ENCODE measurements around the gene STIMATE. TPM values are rescaled to one million over a fixed set of nuclear protein-coding genes. Genes with fewer than 3 reads are reported as not detected.

The STIMATE gene
- total and polyA plus RNA-seq, 2 of the 4 experiments (the other 2 are of a cell fraction), result 10.6 to 17.8 TPM

GRCh38 chr3:52926554-52926953 lies 29.2 kb upstream of the STIMATE start:
- peak; percentile 82 for TF ChIP-seq MAFK (IDR thresholded peaks at IDR 0.05; ENCODE audit: low read depth, low read length)
- TF ChIP-seq BHLHE40 (IDR thresholded peaks at IDR 0.05; ENCODE audit: low read depth, low read length), result no peak
- dilution Hi-C loops (cut with HindIII; ENCODE audit: low sequenced_read_pairs, unreplicated experiment) (no loop called here), in situ Hi-C loops (cut with MboI; ENCODE audit: low sequenced_read_pairs) (no loop called here), intact Hi-C loops (cut with micrococcal nuclease) (no loop called here)
- no peak overlapping the region for H3K4ac ChIP-seq (ENCODE audit: low read depth, low read length)
- no peak overlapping the region for H3K4me2 ChIP-seq (ENCODE audit: low read depth, low read length)
- no peak overlapping the region for H4K8ac ChIP-seq (ENCODE audit: low read depth in 2 of 2, low read length in 2 of 2)
- H3K23ac ChIP-seq (ENCODE audit: low read depth, low read length), result no peak overlapping the region
- no peak overlapping the region for H3K18ac ChIP-seq (ENCODE audit: low read depth, low read length)
- H3K4me3 ChIP-seq (ENCODE audit: insufficient read depth, low read depth, low read length), result no peak overlapping the region
- H3K9ac ChIP-seq (ENCODE audit: low read depth, low read length), result no peak overlapping the region
- H3K36me3 ChIP-seq (ENCODE audit: control insufficient read depth, insufficient read depth, low read length), result no peaks in the 10 kb centered on the region
- no peak overlapping the region for H2AFZ ChIP-seq (replicated peaks; ENCODE audit: low read length, poor library complexity)
- no peak overlapping the region for H2BK20ac ChIP-seq (ENCODE audit: low read depth, low read length)
- no peaks in the 10 kb centered on the region for H3K79me1 ChIP-seq (ENCODE audit: low read depth in 1 of 2, low read length in 2 of 2)
- H2AK9ac ChIP-seq (replicated peaks; ENCODE audit: low read depth, low read length, poor library complexity), result no peak overlapping the region
- H3K9me3 ChIP-seq (ENCODE audit: control insufficient read depth, insufficient read depth, low read length), result no peaks in the 10 kb centered on the region
- H2BK15ac ChIP-seq (ENCODE audit: low read depth, low read length), result no peak overlapping the region
- no peak overlapping the region for H3K56ac ChIP-seq (ENCODE audit: extremely low read depth, insufficient read depth, low read length)
- no peak overlapping the region for H2BK5ac ChIP-seq (ENCODE audit: low read depth, low read length, poor library complexity, severe bottlenecking)
- no peaks in the 10 kb centered on the region for H4K20me1 ChIP-seq (ENCODE audit: insufficient read depth, low read length)
- H3K14ac ChIP-seq (replicated peaks; ENCODE audit: low read depth, low read length), result no peak overlapping the region
- no peaks in the 10 kb centered on the region for H3K4me1 ChIP-seq (ENCODE audit: control insufficient read depth, insufficient read depth, low read length)
- no peak overlapping the region for H3K27ac ChIP-seq (ENCODE audit: insufficient read depth, low read length)
- no peak overlapping the region for H4K91ac ChIP-seq (ENCODE audit: insufficient read depth, low read depth, low read length)
- H2BK120ac ChIP-seq (ENCODE audit: low read depth, low read length), result no peak overlapping the region
- DNase-seq, result no peak
- H3K27me3 ChIP-seq (ENCODE audit: control insufficient read depth, insufficient read depth, low read length), result no peaks in the 10 kb centered on the region
- 100% methylated on average over 1 of the region's 2 CpGs; no CpG with 5 or more reads in 1 of the 2 experiments for WGBS, 2 experiments (ENCODE audit: extremely low coverage in 2 of 2, insufficient read length in 1 of 2)
- no peak overlapping the region for H2AK5ac ChIP-seq (ENCODE audit: low read depth, low read length)
- ChIA-PET CTCF (interaction anchor here (0.8 kb wide), 2 partner anchors 8 to 145 kb away, joined by 3 to 5 read pairs; no protein-coding TSS in a partner anchor), POLR2A (ENCODE audit: unreplicated experiment) (no interaction called here)
- no peak for ATAC-seq (ENCODE audit: low read depth)
- no peaks in the 10 kb centered on the region for H3K9me1 ChIP-seq (ENCODE audit: insufficient read depth, low read length)
- no TSS peak for BruUV-seq (replicated peaks)
- no peak overlapping the region for H4K5ac ChIP-seq (ENCODE audit: low read depth, low read length)

All from IMR-90 (cell line).